Karpas-422 (cell line): Measurements from ENCODE around the gene ACTL8. TPM values are rescaled to one million over a fixed set of nuclear protein-coding genes. Genes with fewer than 3 reads are reported as not detected.

Experiments used
- DNase-seq: peaks from one replicate; pipeline ENCODE4 v3.0.0-alpha.2; 2015
- H2AFZ ChIP-seq: fragments of 200-600 bp; sonication (generic); 2 replicates; pipeline ENCODE4 v1.6.1; 2014; ENCODE audit warnings: antibody characterized with exemption, low read length, mixed read lengths
- H3K27ac ChIP-seq: fragments of 200-600 bp; sonication (generic); 2 replicates; pipeline ENCODE4 v1.5.1; 2014; ENCODE audit warnings: mild to moderate bottlenecking, low read length, moderate library complexity
- H3K27me3 ChIP-seq: fragments of 200-600 bp; sonication (generic); 2 replicates; pipeline ENCODE4 v1.6.1; 2014; ENCODE audit warnings: low read length, mixed read lengths
- H3K36me3 ChIP-seq: fragments of 200-600 bp; sonication (generic); 2 replicates; pipeline ENCODE4 v1.6.1; 2014; ENCODE audit warnings: low read length, mixed read lengths; ENCODE audit not compliant: insufficient read depth
- H3K4me1 ChIP-seq: fragments of 200-600 bp; sonication (generic); 2 replicates; pipeline ENCODE4 v1.6.1; 2014; ENCODE audit warnings: mild to moderate bottlenecking, low read length, mixed read lengths
- H3K4me2 ChIP-seq: fragments of 200-600 bp; sonication (generic); 2 replicates; pipeline ENCODE4 v1.6.1; 2014; ENCODE audit warnings: low read length, low read depth, mild to moderate bottlenecking; ENCODE audit not compliant: poor library complexity, severe bottlenecking
- H3K4me3 ChIP-seq: fragments of 200-600 bp; sonication (generic); 2 replicates; pipeline ENCODE4 v1.5.1; 2014; ENCODE audit warnings: mild to moderate bottlenecking, antibody characterized with exemption, low read length, mixed read lengths
- H3K79me2 ChIP-seq: fragments of 200-600 bp; sonication (generic); 2 replicates; pipeline ENCODE4 v1.6.1; 2014; ENCODE audit warnings: mild to moderate bottlenecking, low read length, mixed read lengths
- H3K9ac ChIP-seq: fragments of 200-600 bp; sonication (generic); 2 replicates; pipeline ENCODE4 v1.6.0; 2014; ENCODE audit warnings: low read length
- H3K9me2 ChIP-seq: fragments of 200-600 bp; sonication (generic), shearing (Covaris generic); replicated peaks from 2 replicates; pipeline ENCODE4 v1.6.0; 2014; ENCODE audit warnings: mild to moderate bottlenecking, low read length, moderate library complexity; ENCODE audit not compliant: insufficient read depth
- H3K9me3 ChIP-seq: fragments of 300-700, 200-600 bp; sonication (generic); 2 replicates; pipeline ENCODE4 v1.6.1; 2014; ENCODE audit warnings: low read length, mixed read lengths
- H4K20me1 ChIP-seq: fragments of 200-600 bp; sonication (generic); 2 replicates; pipeline ENCODE4 v1.6.1; 2014; ENCODE audit warnings: mild to moderate bottlenecking, antibody characterized with exemption, low read length, low read depth; ENCODE audit not compliant: insufficient read depth
- total RNA-seq: library from RNA; depleted of rRNA; stranded (reverse); fragments of >200 nt; shearing (Covaris generic); gene quantifications from 2 replicates; pipeline ENCODE4 v1.2.3, GENCODE V29; 2014; ENCODE audit warnings: low replicate concordance

Gene ACTL8
- total RNA-seq, 1 experiment from 2014 or later, result not detected

DNA sequence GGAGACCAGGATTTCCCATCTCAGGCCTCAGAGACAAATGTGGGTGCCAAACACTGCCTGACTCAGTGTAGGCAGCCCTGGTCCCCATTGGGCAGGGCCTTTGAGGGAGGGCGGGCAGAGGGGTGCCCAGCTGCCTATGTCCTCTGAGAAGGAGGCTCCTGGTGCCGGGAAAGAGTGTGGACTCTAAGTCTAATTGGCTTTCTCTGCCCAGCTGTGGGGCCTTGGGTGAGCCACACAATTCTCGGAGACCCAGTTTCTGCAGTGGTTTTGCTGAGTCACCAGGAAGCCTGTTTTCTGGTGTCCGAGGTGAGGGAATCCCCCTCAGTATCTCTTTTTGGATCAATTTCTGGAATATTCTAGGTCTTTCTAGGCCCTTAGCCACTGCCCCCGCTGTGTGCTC is 35.3 kb upstream of the ACTL8 start:
- Histone ChIP-seq H3K9me3 (no peaks in the 10 kb centered on the region), H3K9ac (no peak overlapping the region), H4K20me1 (no peaks in the 10 kb centered on the region), H3K36me3 (no peaks in the 10 kb centered on the region), H3K27me3 (no peaks in the 10 kb centered on the region), H3K4me1 (no peaks in the 10 kb centered on the region), H3K4me2 (no peak overlapping the region), H2AFZ (no peak overlapping the region), H3K9me2 (no peaks in the 10 kb centered on the region), H3K27ac (no peak overlapping the region), H3K4me3 (no peak overlapping the region), H3K79me2 (no peaks in the 10 kb centered on the region)
- DNase-seq, result no peak

GRCh38 chr1:17721444-17721843 is 33.7 kb upstream of the ACTL8 start:
- Histone ChIP-seq H4K20me1 (no peaks in the 10 kb centered on the region), H3K27ac (no peak overlapping the region), H3K4me1 (no peaks in the 10 kb centered on the region), H3K9ac (no peak overlapping the region), H3K9me2 (no peaks in the 10 kb centered on the region), H3K36me3 (no peaks in the 10 kb centered on the region), H3K4me3 (no peak overlapping the region), H2AFZ (no peak overlapping the region), H3K79me2 (no peaks in the 10 kb centered on the region), H3K4me2 (no peak overlapping the region), H3K9me3 (no peaks in the 10 kb centered on the region), H3K27me3 (no peaks in the 10 kb centered on the region)
- no peak for DNase-seq

- H3K4me1 ChIP-seq, result no peaks in the 10 kb centered on the region
- H4K20me1 ChIP-seq, result no peaks in the 10 kb centered on the region
- H3K27me3 ChIP-seq, result no peaks in the 10 kb centered on the region
- no peak overlapping the region for H3K4me2 ChIP-seq
- no peaks in the 10 kb centered on the region for H3K9me3 ChIP-seq
- no peak overlapping the region for H2AFZ ChIP-seq
- H3K9ac ChIP-seq, result no peak overlapping the region
- no peak overlapping the region for H3K27ac ChIP-seq
- peak; percentile 45 for DNase-seq
- no peaks in the 10 kb centered on the region for H3K9me2 ChIP-seq
- no peaks in the 10 kb centered on the region for H3K36me3 ChIP-seq
- H3K4me3 ChIP-seq, result no peak overlapping the region
- no peaks in the 10 kb centered on the region for H3K79me2 ChIP-seq
Observed at GRCh38 chr1:17723684-17724083, 31.4 kb upstream of the ACTL8 start.

- Histone ChIP-seq H3K9ac (no peak overlapping the region), H3K9me2 (no peaks in the 10 kb centered on the region), H2AFZ (no peak overlapping the region), H3K4me3 (no peak overlapping the region), H3K9me3 (no peaks in the 10 kb centered on the region), H3K36me3 (no peaks in the 10 kb centered on the region), H3K4me2 (no peak overlapping the region), H3K4me1 (no peaks in the 10 kb centered on the region), H3K27me3 (no peaks in the 10 kb centered on the region), H3K27ac (no peak overlapping the region), H4K20me1 (no peaks in the 10 kb centered on the region), H3K79me2 (no peaks in the 10 kb centered on the region)
- DNase-seq, result no peak
Observed at GRCh38 chr1:17724150-17724549, 31.0 kb upstream of the ACTL8 start.

DNA sequence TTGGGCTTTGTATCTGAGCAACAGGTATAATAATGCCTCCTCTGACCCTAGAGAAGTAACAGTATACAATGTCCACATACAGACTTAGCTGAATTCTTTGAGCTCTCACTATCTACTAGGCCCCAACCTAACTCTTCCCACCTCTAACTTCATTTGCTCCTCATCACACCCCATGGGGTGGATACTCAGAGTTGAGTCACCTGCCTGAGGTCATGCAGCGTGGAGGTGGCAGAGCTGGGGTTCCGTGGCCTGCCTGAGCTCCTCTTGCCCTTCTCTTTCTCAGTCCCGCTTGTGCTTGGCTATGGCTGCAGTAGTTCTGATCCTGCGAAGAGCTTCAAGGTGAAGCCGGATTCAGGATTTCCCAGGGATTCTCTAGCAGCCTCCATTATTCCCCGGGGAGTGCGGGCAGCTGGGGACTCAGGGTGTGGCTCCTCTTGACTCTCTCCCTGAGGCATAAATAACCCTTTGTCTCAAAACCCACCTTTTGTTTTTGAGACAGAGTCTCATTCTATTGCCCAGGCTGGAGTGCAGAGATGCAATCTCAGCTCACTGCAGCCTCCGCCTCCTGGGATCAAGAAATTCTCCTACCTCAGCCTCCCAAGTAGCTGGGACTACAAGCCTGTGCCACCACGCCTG is 29.9 kb upstream of the ACTL8 start:
- Histone ChIP-seq H3K4me3 (no peak overlapping the region), H3K27ac (no peak overlapping the region), H3K4me2 (no peak overlapping the region), H3K36me3 (no peaks in the 10 kb centered on the region), H3K9me2 (no peaks in the 10 kb centered on the region), H3K9me3 (no peaks in the 10 kb centered on the region), H4K20me1 (no peaks in the 10 kb centered on the region), H3K4me1 (no peaks in the 10 kb centered on the region), H3K9ac (no peak overlapping the region), H3K27me3 (no peaks in the 10 kb centered on the region), H2AFZ (no peak overlapping the region), H3K79me2 (no peaks in the 10 kb centered on the region)
- no peak for DNase-seq

DNA sequence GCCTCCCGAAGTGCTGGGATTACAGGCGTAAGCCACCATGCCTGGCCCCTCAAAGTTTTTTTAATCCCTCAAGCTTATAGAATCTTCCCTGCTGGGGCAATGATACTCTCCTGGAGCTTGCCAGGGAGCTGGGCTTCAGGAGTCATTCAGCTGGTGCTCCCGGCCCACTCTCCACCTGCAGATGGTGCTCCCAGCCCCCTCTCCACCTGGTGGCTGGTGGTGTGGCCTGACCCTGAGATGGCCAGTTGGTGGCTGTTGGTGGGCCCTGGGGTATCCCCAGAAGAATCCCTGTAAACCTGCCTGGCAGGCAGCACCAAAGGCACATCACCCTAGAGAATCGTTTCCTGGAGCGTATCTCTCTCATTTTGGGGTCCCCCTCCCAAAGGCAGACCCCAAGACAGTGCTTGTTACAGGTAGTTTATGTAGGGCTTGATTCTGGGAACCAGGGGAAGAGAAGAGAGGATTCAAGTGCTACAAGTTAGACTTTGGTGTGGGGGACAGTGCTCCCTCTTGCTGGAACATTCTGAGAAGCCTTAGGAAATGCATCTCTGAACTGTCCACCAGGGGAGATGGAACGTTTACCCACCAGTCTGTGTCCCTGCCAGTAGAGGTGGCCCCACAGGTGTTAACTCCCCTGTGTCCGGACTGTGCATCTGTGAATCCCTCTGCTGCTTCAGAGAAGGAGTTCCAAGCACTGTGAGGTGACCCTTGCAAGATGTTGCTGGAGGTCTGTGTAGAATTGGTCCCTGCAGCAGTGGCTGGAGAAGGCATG is 29.1 kb upstream of the ACTL8 start:
- DNase-seq, result no peak
- no peak overlapping the region for H3K4me2 ChIP-seq
- H2AFZ ChIP-seq, result no peak overlapping the region

GRCh38 chr1:17728123-17728712 is 26.9 kb upstream of the ACTL8 start:
- Histone ChIP-seq H3K4me1 (no peaks in the 10 kb centered on the region), H3K9me2 (no peaks in the 10 kb centered on the region), H3K4me2 (no peak overlapping the region), H3K9ac (no peak overlapping the region), H3K36me3 (no peaks in the 10 kb centered on the region), H4K20me1 (no peaks in the 10 kb centered on the region), H3K79me2 (no peaks in the 10 kb centered on the region), H3K9me3 (no peaks in the 10 kb centered on the region), H3K27ac (no peak overlapping the region), H3K4me3 (no peak overlapping the region), H3K27me3 (no peaks in the 10 kb centered on the region), H2AFZ (no peak overlapping the region)
- DNase-seq, result no peak

More for the DNA sequence above, 29.1 kb upstream of the ACTL8 start:
- H3K27me3 ChIP-seq, result no peaks in the 10 kb centered on the region
- H3K9ac ChIP-seq, result no peak overlapping the region
- no peaks in the 10 kb centered on the region for H3K9me2 ChIP-seq
- no peaks in the 10 kb centered on the region for H3K79me2 ChIP-seq
- H3K4me3 ChIP-seq, result no peak overlapping the region
- no peaks in the 10 kb centered on the region for H3K9me3 ChIP-seq
- no peak overlapping the region for H3K27ac ChIP-seq
- no peaks in the 10 kb centered on the region for H3K4me1 ChIP-seq
- no peaks in the 10 kb centered on the region for H4K20me1 ChIP-seq
- no peaks in the 10 kb centered on the region for H3K36me3 ChIP-seq

DNA sequence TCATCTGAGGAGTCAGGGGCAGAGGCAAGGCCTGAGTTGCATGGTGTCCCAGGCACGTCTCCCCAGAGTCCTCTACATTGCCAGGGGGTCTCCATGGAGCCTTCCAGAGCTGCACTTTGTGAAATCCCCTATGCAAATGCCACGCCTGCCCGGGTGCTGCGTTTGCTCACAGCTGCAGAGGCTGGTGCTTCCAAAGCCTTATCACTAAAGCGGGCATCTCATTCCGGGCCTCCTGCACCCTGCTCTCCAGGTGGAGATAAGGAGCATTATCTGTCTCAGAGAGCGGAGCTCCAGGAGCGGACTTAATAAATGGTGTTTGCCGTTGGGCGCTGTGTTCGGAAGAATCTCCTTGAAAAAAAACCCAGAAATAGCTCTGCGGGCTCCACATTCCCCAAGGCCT is 25.9 kb upstream of the ACTL8 start:
- Histone ChIP-seq H3K4me3 (no peak overlapping the region), H3K4me1 (no peaks in the 10 kb centered on the region), H3K4me2 (no peak overlapping the region), H3K9me2 (no peaks in the 10 kb centered on the region), H3K9ac (no peak overlapping the region), H3K36me3 (no peaks in the 10 kb centered on the region), H3K79me2 (no peaks in the 10 kb centered on the region), H3K9me3 (no peaks in the 10 kb centered on the region), H4K20me1 (no peaks in the 10 kb centered on the region), H2AFZ (no peak overlapping the region), H3K27ac (no peak overlapping the region), H3K27me3 (no peaks in the 10 kb centered on the region)
- no peak for DNase-seq
